Epithelial cell of esophagus (primary cell): ENCODE results near the gene OSCP1.

Experiments used
- DNase-seq: peaks from one replicate; pipeline ENCODE4 v3.0.0; 2010; ENCODE audit warnings: low read depth
- H3K4me3 ChIP-seq: 2 replicates; pipeline ENCODE4 v1.5.1; 2011; ENCODE audit warnings: mild to moderate bottlenecking, low read length, control low read depth
- CTCF ChIP-seq: IDR thresholded peaks from 2 replicates; pipeline ENCODE4 v1.5.1; 2011; ENCODE audit warnings: low read depth, mild to moderate bottlenecking, low read length, control low read depth, inconsistent platforms; ENCODE audit not compliant: insufficient read depth; ENCODE audit errors: missing control alignments

The OSCP1 gene

GRCh38 chr1:36389999-36390398, 60.3 kb downstream of the OSCP1 start:
- H3K4me3 ChIP-seq: no peak overlapping the region
- DNase-seq: no peak
- no peak for TF ChIP-seq CTCF

GRCh38 chr1:36389261-36389660, 61.0 kb downstream of the OSCP1 start:
- no peak for TF ChIP-seq CTCF
- no peak for DNase-seq
- no peak overlapping the region for H3K4me3 ChIP-seq

GRCh38 chr1:36387141-36387949, 62.9 kb downstream of the OSCP1 start:
- no peak for TF ChIP-seq CTCF
- DNase-seq: peak; percentile 81
- no peak overlapping the region for H3K4me3 ChIP-seq

GRCh38 chr1:36386265-36387140, 63.7 kb downstream of the OSCP1 start:
- H3K4me3 ChIP-seq: peak overlapping the region; percentile 68
- TF ChIP-seq CTCF: no peak
- DNase-seq: peak; percentile 100

- no peak for TF ChIP-seq CTCF
- DNase-seq: peak; percentile 99
- peak within 1 kb of the TSS; percentile 92 for H3K4me3 ChIP-seq
Observed at GRCh38 chr1:36385410-36386264, 64.6 kb downstream of the OSCP1 start, which contains the start of gene STK40. Gene STK40, minus strand, starts transcription at chr1:36385924. Its CDS starts 24,592 bp downstream, at chr1:36361332.
